Hematopoietic multipotent progenitor cell treated with erythropoietin and hydrocortisone succinate and interleukin-3 and kit ligand, for 17 days (in vitro differentiated cells): ENCODE measurements around the gene SLC30A10.
"Not testable (repeated sequence)": the region's sequence is repeated elsewhere in the genome, so short reads cannot be mapped to it uniquely, and the experiment has no call there.

Experiments used
- DNase-seq: peaks from one replicate; pipeline ENCODE4 v3.0.0-alpha.2; 2015; ENCODE audit warnings: low spot score

SLC30A10 gene

GRCh38 chr1:219891846-219892245, 36.5 kb downstream of the SLC30A10 start:
- DNase-seq: not testable (repeated sequence)

GRCh38 chr1:219888667-219889066, 39.7 kb downstream of the SLC30A10 start:
- not testable (repeated sequence) for DNase-seq

GRCh38 chr1:219885680-219886079, 42.7 kb downstream of the SLC30A10 start:
- DNase-seq: no peak

GRCh38 chr1:219883400-219884332, 44.7 kb downstream of the SLC30A10 start:
- DNase-seq: no peak

- no peak for DNase-seq
Measured at GRCh38 chr1:219882755-219883154, 45.6 kb downstream of the SLC30A10 start.

- DNase-seq: no peak
Measured at GRCh38 chr1:219882096-219882495, 46.3 kb downstream of the SLC30A10 start.

GRCh38 chr1:219880765-219881457, 47.4 kb downstream of the SLC30A10 start:
- no peak for DNase-seq

GRCh38 chr1:219876798-219877209, 51.6 kb downstream of the SLC30A10 start:
- DNase-seq: peak; percentile 16

GRCh38 chr1:219875860-219876259, 52.5 kb downstream of the SLC30A10 start:
- DNase-seq: no peak

- not testable (repeated sequence) for DNase-seq
Measured at GRCh38 chr1:219872538-219872937, 55.8 kb downstream of the SLC30A10 start.

- DNase-seq: no peak
Measured at GRCh38 chr1:219871427-219872057, 56.8 kb downstream of the SLC30A10 start.

- DNase-seq: not testable (repeated sequence)
Measured at GRCh38 chr1:219868615-219869014, 59.7 kb downstream of the SLC30A10 start.
